ENCODE measurements around the gene AGA.

The AGA gene

DNA sequence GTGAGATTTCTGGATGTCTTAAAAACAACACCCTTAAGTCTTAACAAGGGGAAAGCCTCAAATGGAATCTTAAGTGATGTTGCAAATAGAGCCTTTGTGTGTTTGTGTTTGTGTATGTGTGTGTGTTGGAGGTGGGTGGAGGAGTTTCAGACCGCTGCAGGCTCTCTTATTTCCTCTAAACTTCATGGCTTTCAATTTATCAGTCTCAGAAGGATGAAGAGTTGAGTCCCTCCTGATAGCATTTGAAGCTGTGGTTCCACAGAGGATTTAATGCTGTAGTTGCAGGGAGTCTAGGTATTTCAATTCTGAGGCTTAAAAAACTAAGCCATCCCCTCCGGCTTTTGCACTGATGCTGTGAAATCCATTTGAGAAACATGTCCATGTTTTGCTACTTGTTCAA lies 4.3 kb upstream of the AGA start:
- no peak for DNase-seq

GRCh38 chr4:177444911-177445736 lies 2.9 kb upstream of the AGA start:
- no peak for DNase-seq

DNA sequence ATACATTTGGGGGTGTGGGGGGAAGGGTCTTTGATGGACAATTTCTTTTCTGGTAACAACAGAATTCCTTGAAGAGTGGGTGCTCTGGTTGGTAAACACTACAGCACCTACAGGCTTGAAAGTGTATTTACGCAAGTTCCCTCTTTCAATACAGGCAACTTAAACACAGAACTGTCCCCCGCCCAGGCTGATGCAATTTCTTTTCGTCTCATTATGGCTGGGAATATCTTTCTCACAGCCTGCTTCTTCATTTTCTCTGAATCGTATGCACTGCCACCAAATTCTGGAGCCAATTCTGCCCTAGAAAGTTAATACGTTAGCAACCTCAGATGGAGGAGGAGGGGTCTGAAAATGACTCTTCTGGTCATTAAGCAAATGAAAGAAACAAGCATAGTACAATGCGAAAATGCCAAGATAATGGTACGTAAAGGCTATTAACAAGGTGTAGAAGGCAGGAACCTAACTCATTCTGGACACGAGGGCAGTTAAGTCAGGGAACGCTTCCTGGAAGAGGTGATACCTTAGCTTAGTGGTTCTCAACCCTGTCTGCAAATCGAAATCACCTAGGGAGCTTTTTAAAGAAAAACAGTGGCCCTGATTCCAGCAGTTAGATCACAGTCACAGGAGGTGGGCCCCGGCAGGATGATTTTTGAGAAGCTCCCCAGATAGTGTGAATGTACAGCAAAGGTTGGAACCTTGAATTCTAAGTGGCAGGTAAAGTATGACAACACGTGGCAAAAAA lies 1.0 kb downstream of the AGA start:
- peak; percentile 2 for DNase-seq

- DNase-seq = no peak
Observed at GRCh38 chr4:177436456-177436855, 5.8 kb downstream of the AGA start.

DNA sequence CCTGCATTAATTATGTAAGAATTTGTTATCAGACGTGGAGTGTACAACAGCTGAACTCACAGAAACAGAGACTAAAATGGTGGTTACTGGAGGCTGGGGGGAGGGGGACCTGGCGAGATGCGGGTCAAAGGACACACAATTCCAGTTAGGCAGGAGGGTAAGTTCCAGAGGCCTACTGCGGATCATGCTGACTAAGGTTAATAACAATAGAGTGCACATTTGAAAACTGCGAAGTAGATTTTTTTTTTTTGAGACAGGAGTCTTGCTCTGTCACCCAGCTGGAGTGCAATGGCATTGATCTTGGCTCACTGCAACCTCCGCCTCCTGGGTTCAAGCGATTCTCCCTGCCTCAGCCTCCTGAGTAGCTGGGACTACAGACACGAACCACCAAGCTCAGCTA lies 7.6 kb downstream of the AGA start:
- DNase-seq = no peak

DNA sequence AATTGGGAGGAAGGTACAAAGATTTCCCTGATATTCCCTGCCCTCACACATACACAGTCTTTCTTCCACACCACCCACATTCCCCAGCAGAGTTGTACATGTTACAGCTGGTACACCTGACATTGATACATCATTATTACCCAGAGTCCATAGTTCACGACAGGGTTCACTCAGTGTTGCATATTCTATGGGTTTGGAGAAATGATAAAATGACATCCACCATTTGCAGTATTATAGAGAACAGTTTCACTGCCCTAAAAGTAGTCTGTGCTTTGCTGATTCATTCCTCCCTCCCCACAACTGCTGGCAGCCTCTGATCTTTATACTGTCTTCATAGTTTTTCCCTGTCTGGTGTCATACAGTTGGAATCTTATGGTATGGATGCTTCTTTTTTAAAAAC lies 15.0 kb downstream of the AGA start:
- DNase-seq = no peak

DNA sequence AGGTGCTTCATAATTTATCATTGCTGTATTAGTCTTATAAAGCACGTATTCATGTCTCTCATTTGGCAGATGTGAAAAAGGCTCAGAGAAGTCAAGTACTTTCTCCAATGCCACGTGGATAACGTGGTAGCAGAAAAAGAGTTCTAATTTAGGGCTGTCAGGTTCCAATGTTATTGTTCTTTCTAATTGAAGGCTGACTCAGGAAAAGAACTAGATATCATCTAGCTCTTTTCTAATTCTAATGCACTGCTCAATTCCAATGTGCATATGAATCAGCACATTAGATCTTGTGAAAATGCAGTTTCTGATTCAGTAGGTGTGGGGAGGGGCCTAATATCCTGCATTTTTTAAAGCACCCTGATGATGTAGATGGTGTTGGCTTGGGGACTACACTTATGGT lies 22.8 kb downstream of the AGA start:
- DNase-seq = no peak

DNA sequence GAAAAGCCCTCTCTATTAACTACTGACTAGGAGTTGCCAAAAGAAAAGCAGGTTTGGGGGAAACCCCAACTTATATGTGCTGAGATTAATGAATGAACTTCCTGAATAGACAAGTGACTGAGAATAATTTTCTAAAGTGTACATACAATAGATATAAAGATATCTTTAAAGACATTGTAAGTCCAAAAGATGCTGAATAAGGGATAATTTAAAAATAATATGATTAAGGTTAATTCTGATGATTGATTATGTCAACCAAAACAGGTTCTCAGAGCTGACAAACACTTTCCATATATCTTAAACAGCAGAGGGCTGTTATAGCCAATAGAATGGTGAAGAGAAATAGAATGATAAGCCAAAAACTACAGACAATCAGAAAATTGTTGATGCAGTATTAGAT lies 28.6 kb downstream of the AGA start:
- no peak for DNase-seq

DNA sequence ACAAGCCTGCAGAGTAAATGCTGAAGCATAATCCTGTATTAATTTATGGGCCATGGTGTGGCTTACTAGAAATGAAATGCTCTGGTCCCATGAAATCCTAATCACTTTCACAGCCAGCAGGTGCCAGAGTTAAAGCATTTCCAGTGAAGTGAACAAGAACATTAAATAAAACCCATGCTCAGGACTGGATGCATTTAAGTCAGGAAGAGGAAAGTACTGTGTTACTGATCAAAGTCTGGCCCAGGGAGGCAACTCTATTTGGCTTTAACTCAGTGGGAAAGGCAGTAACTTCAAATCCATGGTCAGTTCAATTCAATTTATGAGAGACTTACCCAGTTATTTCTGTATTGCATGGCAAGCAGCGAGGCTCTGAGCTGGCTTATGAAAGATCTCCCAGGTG lies 29.2 kb downstream of the AGA start:
- DNase-seq = no peak

DNA sequence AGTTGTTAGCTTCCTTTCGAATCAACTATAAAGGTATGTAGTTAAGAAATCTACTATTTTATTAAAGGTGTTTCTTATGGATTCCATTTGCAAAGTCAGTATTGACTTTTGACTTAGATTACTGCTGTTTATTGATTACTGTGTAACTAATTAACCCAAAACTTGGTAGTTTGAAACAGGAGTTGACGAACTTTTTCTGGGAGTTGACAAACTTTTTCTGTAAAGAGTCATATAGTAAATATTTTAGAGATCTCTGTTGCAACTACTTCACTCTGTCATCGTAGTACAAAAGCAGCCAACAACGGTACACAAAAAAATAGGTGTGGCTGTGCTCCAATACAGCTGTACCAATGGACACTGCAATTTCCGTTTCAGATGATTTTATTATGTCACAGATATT lies 30.2 kb downstream of the AGA start:
- no peak for DNase-seq

GRCh38 chr4:177410566-177410965 lies 31.7 kb downstream of the AGA start:
- no peak for DNase-seq

DNA sequence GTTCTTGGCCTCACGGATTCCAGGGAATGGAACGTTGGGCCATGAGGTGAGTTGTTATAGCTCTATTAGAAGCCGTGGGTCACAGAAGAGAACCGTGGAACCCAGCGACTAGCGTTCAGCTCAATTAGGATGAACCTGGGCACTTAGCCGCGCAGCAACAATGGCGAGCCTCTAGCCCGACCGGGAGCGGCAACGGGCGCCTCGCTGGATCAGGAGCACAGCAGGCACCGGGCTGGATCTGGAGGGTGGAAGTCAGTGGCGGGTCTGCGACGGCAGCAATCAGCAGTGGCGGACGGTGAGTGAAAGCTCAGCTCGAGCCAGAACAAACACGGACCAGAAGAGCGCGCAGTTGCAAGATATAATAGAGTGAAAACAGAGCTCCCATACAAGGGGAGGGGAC lies 34.2 kb downstream of the AGA start:
- peak; percentile 33 for DNase-seq

- DNase-seq = no peak
Observed at GRCh38 chr4:177405508-177405907, 36.7 kb downstream of the AGA start.

DNA sequence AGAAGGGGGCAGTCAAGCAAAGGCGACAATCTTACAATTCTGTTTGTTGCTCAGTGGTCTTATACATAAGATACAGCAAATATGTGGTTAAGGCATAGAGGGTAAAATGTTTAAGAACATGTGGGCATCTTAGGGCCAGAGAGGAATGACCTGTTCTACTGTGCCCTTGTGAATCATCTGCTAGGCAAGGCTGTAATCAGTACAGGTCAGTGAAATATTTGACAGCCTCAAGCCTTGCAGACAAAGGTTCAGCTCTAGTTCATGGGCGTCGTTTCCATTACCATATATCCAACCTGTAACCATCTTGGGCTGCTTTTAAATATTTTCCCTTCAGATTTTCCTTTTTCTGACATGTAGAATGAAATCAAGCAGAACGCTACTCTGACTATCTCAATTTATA lies 37.3 kb downstream of the AGA start:
- DNase-seq = no peak

GRCh38 chr4:177404342-177404741 lies 37.9 kb downstream of the AGA start:
- no peak for DNase-seq

DNA sequence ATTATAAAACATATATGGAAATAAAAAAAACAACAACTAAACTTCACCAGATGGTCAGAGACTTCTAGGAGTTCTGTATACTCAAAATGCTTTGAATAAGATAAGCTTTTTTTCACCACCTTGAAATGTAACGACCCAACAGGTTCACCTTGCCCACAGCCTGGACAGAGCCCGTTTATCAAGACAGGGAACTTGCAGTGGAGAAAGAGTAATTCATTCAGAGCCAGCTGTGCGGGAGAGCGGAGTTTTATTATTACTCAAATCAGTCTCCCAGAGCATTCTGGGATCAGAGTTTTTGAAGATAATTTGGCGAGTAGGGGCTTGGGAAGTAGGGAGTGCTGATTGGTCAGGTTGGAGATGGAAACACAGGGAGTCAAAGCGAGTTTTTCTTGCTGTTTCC lies 38.5 kb downstream of the AGA start:
- DNase-seq = no peak

DNA sequence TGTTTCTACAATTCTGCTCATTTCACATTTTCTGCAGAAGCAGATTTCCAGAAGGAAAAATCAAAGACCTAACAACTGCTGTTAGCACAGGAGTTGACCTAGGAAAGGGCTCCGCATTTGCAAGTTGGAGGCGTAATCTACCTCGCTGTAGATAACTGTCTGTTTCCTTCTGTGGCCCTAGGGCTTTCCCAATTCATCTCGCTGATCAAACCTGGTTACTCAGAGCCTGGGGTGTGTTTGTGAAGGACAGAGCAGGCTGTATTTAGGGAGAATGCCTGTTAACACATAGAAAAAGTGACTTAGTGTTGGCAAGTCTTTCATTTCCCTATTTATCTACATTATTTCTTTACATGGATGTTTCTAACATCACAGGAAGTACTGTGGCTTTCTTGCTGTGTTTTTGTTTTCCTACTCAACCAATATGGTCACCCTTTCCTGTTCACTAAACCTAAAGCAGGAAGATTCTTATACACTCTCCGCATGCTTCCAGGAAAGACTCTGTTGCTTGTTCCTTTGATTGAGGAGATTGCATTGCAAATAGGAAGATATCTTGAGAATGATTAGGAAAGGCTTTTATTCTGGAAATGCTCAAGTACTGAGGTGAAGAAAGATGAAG lies 40.5 kb downstream of the AGA start:
- DNase-seq = no peak

DNA sequence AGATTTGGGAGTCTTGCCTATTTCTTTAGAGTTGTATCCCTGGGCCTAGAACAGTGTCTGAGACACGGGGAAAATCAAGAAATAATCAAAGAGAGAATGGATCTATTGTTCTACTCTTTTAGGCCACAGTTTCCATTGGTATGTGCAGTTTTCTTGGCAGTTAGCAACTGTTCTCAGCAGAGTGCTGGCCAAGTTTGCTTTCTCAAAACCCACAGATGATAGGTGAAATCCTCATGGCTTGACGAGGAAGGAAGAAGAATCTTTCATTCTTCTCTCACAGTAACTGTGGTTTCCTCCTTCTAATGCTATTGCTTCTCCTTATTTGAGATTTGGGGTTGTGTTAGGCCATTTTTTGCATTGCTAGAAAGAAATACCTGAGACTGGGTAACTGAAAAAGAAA lies 42.2 kb downstream of the AGA start:
- DNase-seq = no peak

DNA sequence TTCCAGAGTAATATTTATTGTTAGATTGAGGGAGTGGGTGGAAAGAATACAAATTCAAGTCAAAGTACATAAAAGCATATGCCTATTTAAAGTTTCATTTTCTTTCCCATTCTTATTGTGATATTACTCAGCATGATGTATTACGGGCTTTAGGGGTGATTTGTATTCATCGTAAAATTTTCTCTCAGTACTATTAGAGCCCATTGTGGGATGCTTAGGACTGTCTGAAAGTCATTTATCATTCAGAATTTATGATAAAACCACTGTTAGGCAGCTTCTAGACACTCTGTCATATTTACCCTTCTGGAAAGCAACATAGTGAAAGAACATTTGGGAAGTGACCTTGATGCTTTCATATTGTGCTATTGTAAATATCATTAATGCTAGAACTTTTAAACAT lies 45.9 kb downstream of the AGA start:
- DNase-seq = no peak

- no peak for DNase-seq
Observed at GRCh38 chr4:177393236-177393635, 49.0 kb downstream of the AGA start.

- no peak for DNase-seq
Observed at GRCh38 chr4:177391953-177392352, 50.3 kb downstream of the AGA start.

- DNase-seq = no peak
Observed at GRCh38 chr4:177391287-177391686, 51.0 kb downstream of the AGA start.

- DNase-seq = no peak
Observed at GRCh38 chr4:177386278-177386815, 55.9 kb downstream of the AGA start.

All from NCI-H1105 treated with DMSO at 0.1 percent for 48 hours (cell line).